K562 (cell line): Measurements from ENCODE around the gene ADNP2. TPM values are rescaled to one million over a fixed set of nuclear protein-coding genes. Genes with fewer than 3 reads are reported as not detected.

Experiments used
- ATAC-seq: fragments of 200-7000 bp; cut with Tn5 transposase; 3 replicates; pipeline ENCODE4 v1.9.1; 2020; ENCODE audit warnings: moderate library complexity
- BruUV-seq: library from RNA; stranded (reverse); fragments of 400-500 nt; replicated peaks from 2 replicates; lab custom pipeline; 2021; lab: Mats Ljungman, UMichigan
- CTCF ChIA-PET: fragments of 300-600 bp; formaldehyde crosslinking; extraction: SDS; loops from one replicate; lab custom pipeline; 2021; ENCODE audit warnings: low intra/inter-chr PET ratio; lab: Yijun Ruan, JAX
- POLR2A ChIA-PET: fragments of 300-600, 350-650 bp; sonication (Branson Sonifier 250); formaldehyde crosslinking; extraction: SDS; loops from one replicate; lab custom pipeline; 2021; ENCODE audit warnings: antibody characterized with exemption, inconsistent platforms; lab: Yijun Ruan, JAX
- DNase-seq, 4 experiments: peaks; one replicate each; pipeline versions ENCODE4 v3.0.0 to v3.0.0-alpha.2; 2011 to 2018; ENCODE audit warnings: low spot score in 3 of 4, mixed read lengths in 3 of 4; ENCODE audit errors: extremely low read depth in 1 of 4
- FAIRE-seq: peaks from 2 replicates; lab custom pipeline; 2011; peaks lifted over from hg19 to GRCh38; lab: Jason Lieb, UNC
- H2AFZ ChIP-seq: 2 replicates; pipeline ENCODE4 v1.6.0; 2011; ENCODE audit warnings: low read depth, low read length, control low read depth, inconsistent platforms
- H3K27ac ChIP-seq: fragments of 200-600 bp; 3 replicates; pipeline ENCODE4 v1.8.0; 2011; ENCODE audit warnings: low read depth, mild to moderate bottlenecking, control low read depth, inconsistent platforms, low read length, moderate library complexity, mixed read lengths; ENCODE audit errors: extremely low read depth
- H3K27me3 ChIP-seq, 2 experiments: fragments of 300-600 bp in 1 of 2; 2 replicates in 1 of 2; 3 replicates in 1 of 2; pipeline versions ENCODE4 v1.6.0 to v1.8.0; 2011; ENCODE audit warnings: inconsistent platforms in 2 of 2, low read length in 2 of 2, mild to moderate bottlenecking in 1 of 2, mixed read lengths in 1 of 2, moderate library complexity in 1 of 2; ENCODE audit not compliant: control insufficient read depth in 2 of 2, insufficient read depth in 2 of 2
- H3K36me3 ChIP-seq: fragments of 300-600 bp; 3 replicates; pipeline ENCODE4 v1.8.0; 2011; ENCODE audit warnings: mild to moderate bottlenecking, low read length, inconsistent platforms; ENCODE audit not compliant: control insufficient read depth, insufficient read depth
- H3K4me1 ChIP-seq, 2 experiments: fragments of 200-600 bp in 1 of 2; replicated peaks in 1 of 2; 2 replicates in 1 of 2; 3 replicates in 1 of 2; pipeline versions ENCODE4 v1.5.1 to v1.8.0; 2011; ENCODE audit warnings: inconsistent platforms in 2 of 2, low read length in 2 of 2, mild to moderate bottlenecking in 1 of 2, mixed read lengths in 1 of 2, moderate library complexity in 1 of 2; ENCODE audit not compliant: control insufficient read depth in 2 of 2, insufficient read depth in 2 of 2
- H3K4me2 ChIP-seq: 2 replicates; pipeline ENCODE4 v1.6.1; 2011; ENCODE audit warnings: low read length, control low read depth, inconsistent platforms, mixed read lengths; ENCODE audit not compliant: insufficient read depth
- H3K4me3 ChIP-seq: fragments of 200-600 bp; sonication (generic), shearing (Covaris generic); 2 replicates; pipeline ENCODE4 v1.5.1; 2016; ENCODE audit warnings: control low read depth, inconsistent platforms
- H3K79me2 ChIP-seq: fragments of 200-600 bp; 3 replicates; pipeline ENCODE4 v1.8.0; 2011; ENCODE audit warnings: low read length, inconsistent platforms; ENCODE audit not compliant: control insufficient read depth, insufficient read depth
- H3K9ac ChIP-seq, 2 experiments: 2 replicates each; pipeline versions ENCODE4 v1.6.0 to v1.6.1; 2011; ENCODE audit warnings: low read depth in 2 of 2, low read length in 2 of 2, control low read depth in 1 of 2, inconsistent platforms in 1 of 2, mild to moderate bottlenecking in 1 of 2, mixed read lengths in 1 of 2; ENCODE audit not compliant: insufficient read depth in 1 of 2
- H3K9me1 ChIP-seq: one replicate; pipeline ENCODE4 v1.6.0; 2011; ENCODE audit warnings: inconsistent platforms, mild to moderate bottlenecking, low read length, moderate library complexity; ENCODE audit not compliant: control insufficient read depth, insufficient read depth
- H3K9me3 ChIP-seq: replicated peaks from 2 replicates; pipeline ENCODE4 v1.5.1; 2011; ENCODE audit warnings: low read depth, low read length, inconsistent platforms; ENCODE audit not compliant: control insufficient read depth, insufficient read depth
- H4K20me1 ChIP-seq: replicated peaks from 2 replicates; pipeline ENCODE4 v1.6.1; 2011; ENCODE audit warnings: low read length, inconsistent platforms, mixed read lengths; ENCODE audit not compliant: control insufficient read depth, insufficient read depth
- HDAC8 ChIP-seq: fragments of 450-650 bp; IDR thresholded peaks from 2 replicates; pipeline ENCODE4 v1.6.1; 2016; ENCODE audit warnings: mild to moderate bottlenecking, missing genetic modification characterization, moderate library complexity, missing compliant biosample characterization
- HDGF ChIP-seq: fragments of 450-650 bp; IDR thresholded peaks from 2 replicates; pipeline ENCODE4 v1.6.1; 2016
- NFE2 ChIP-seq: IDR thresholded peaks from 2 replicates; pipeline ENCODE4 v1.6.1; 2014; ENCODE audit warnings: antibody characterized with exemption, low read depth
- NONO ChIP-seq, 2 experiments: fragments of 200-400 bp in 1 of 2; fragments of 450-650 bp in 1 of 2; formaldehyde crosslinking in 1 of 2; IDR thresholded peaks; 2 replicates each; pipeline ENCODE4 v1.6.1; 2017; ENCODE audit warnings: low read depth in 2 of 2, mild to moderate bottlenecking in 2 of 2, moderate library complexity in 2 of 2, low read length in 1 of 2
- POLR2G ChIP-seq: fragments of 200-400 bp; formaldehyde crosslinking; IDR thresholded peaks from 2 replicates; pipeline ENCODE4 v1.6.1; 2017; ENCODE audit warnings: low read depth, mild to moderate bottlenecking, antibody characterized with exemption, low read length, moderate library complexity
- SIN3A ChIP-seq, 2 experiments: fragments of 150-350 bp in 1 of 2; IDR thresholded peaks; 2 replicates each; pipeline ENCODE4 v1.6.1; 2011 to 2016; ENCODE audit warnings: borderline replicate concordance in 2 of 2, low read depth in 2 of 2, low read length in 2 of 2, mild to moderate bottlenecking in 2 of 2, moderate library complexity in 2 of 2; ENCODE audit not compliant: control insufficient read depth in 1 of 2
- STAG1 ChIP-seq: sonication (generic); formaldehyde crosslinking; IDR thresholded peaks from 2 replicates; pipeline ENCODE4 v1.5.0; 2020; ENCODE audit warnings: missing genetic modification reagents, borderline replicate concordance
- ZNF785 ChIP-seq: fragments of 250-450 bp; sonication (Bioruptor Pico); IDR thresholded peaks from 2 replicates; pipeline ENCODE4 v1.4.0; 2020; ENCODE audit warnings: mild to moderate bottlenecking
- ZZZ3 ChIP-seq: fragments of 450-650 bp; IDR thresholded peaks from 2 replicates; pipeline ENCODE4 v1.6.1; 2016; ENCODE audit warnings: antibody characterized with exemption, mild to moderate bottlenecking, moderate library complexity
- WGBS: fragments of 100-300 bp; shearing (Covaris generic); methylation state at CpG from one replicate; pipeline ENCODE4 v1.1.6; 2016; ENCODE audit warnings: low coverage, mixed read lengths; ENCODE audit not compliant: insufficient coverage; ENCODE audit errors: missing lambda C conversion rate; 5-methylcytosine and 5-hydroxymethylcytosine counted together
- in situ Hi-C: fragments of 300-500 bp; cut with MboI; formaldehyde crosslinking; loops from 4 replicates; pipeline ENCODE4 v1.15.0; 2018; ENCODE audit warnings: inconsistent platforms, mixed read lengths
- intact Hi-C: fragments of 100-400 bp; cut with micrococcal nuclease; formaldehyde crosslinking; loops from 2 replicates; pipeline ENCODE4 v1.14.2; 2022
- polyA plus RNA-seq, 8 experiments: library from polyadenylated mRNA; depleted of rRNA in 4 of 8; stranded (reverse) in 5 of 8; unstranded in 3 of 8; fragments of >200 nt; fragmentation: Nextera tagmentation in 2 of 8; fragmentation: Illumina TruSeq in 1 of 8; extraction: Ambion mirVana in 2 of 8; extraction: Trizol in 1 of 8; gene quantifications; 2 replicates each; pipeline versions ENCODE4 v1.2.1 to v1.2.3, GENCODE V29; 2011 to 2014; ENCODE audit warnings: inconsistent platforms in 1 of 8, missing spikeins in 1 of 8
- total RNA-seq, 7 experiments: library from RNA; depleted of rRNA in 6 of 7; stranded (reverse); fragments of >200 nt in 6 of 7; fragmentation: Illumina TruSeq in 2 of 7; extraction: Trizol in 2 of 7; gene quantifications; 2 replicates each; pipeline versions ENCODE4 v1.2.1 to v1.2.3, GENCODE V29; 2011 to 2021; ENCODE audit warnings: low replicate concordance in 1 of 7
- TF ChIP-seq, protein P1 (sequence below): fragments of 250-450 bp; sonication (Bioruptor Pico); IDR thresholded peaks from 2 replicates; pipeline ENCODE4 v1.4.0; 2020; ENCODE audit warnings: mild to moderate bottlenecking, moderate library complexity

The ADNP2 gene
- total and polyA plus RNA-seq, 9 of the 15 experiments (the other 6 are each of a cell fraction or from before 2014, with no cell fraction given) = 5.8 to 24.3 (median 16.0) TPM

- FAIRE-seq = no peak
- in situ Hi-C loops = no loop called here
Observed at GRCh38 chr18:80136679-80137078, 27.6 kb downstream of the ADNP2 start.

More at GRCh38 chr18:80136679-80137078, 27.6 kb downstream of the ADNP2 start:
- intact Hi-C loops = no loop called here
- POLR2A ChIA-PET = no interaction called here
- no peak overlapping the region for H3K4me2 ChIP-seq
- DNase-seq = no peak
- CTCF ChIA-PET = no interaction called here
- H3K9ac ChIP-seq = no peak overlapping the region
- H3K36me3 ChIP-seq = peaks cover 72% of the 10 kb centered on the region
- BruUV-seq = no TSS peak
- no peak overlapping the region for H3K27ac ChIP-seq
- H2AFZ ChIP-seq = no peak overlapping the region
- 78% methylated on average over 1 of the region's 8 CpGs for WGBS
- no peaks in the 10 kb centered on the region for H3K9me3 ChIP-seq
- H3K4me1 ChIP-seq = no peaks in the 10 kb centered on the region
- no peak for ATAC-seq
- TF ChIP-seq SIN3A (IDR thresholded peaks at IDR 0.05; ENCODE audit: borderline replicate concordance in 2 of 2, control insufficient read depth in 1 of 2, low read depth in 2 of 2, low read length in 2 of 2) (no peak), NONO (IDR thresholded peaks at IDR 0.05; ENCODE audit: low read depth in 2 of 2, low read length in 1 of 2) (no peak), ZNF785 (CRISPR knock-in tag) (no peak), HDAC8 (tag) (no peak), HDGF (no peak), STAG1 (CRISPR knock-in tag) (no peak), NFE2 (no peak), ZZZ3 (no peak), POLR2G (no peak)
- TF ChIP-seq, protein P1, sequence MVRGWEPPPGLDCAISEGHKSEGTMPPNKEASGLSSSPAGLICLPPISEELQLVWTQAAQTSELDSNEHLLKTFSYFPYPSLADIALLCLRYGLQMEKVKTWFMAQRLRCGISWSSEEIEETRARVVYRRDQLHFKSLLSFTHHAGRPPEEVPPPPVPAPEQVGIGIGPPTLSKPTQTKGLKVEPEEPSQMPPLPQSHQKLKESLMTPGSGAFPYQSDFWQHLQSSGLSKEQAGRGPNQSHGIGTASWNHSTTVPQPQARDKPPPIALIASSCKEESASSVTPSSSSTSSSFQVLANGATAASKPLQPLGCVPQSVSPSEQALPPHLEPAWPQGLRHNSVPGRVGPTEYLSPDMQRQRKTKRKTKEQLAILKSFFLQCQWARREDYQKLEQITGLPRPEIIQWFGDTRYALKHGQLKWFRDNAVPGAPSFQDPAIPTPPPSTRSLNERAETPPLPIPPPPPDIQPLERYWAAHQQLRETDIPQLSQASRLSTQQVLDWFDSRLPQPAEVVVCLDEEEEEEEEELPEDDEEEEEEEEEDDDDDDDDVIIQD = no peak
- no peaks in the 10 kb centered on the region for H4K20me1 ChIP-seq
- H3K9me1 ChIP-seq = no peaks in the 10 kb centered on the region
- no peak overlapping the region for H3K4me3 ChIP-seq
- peaks cover 8% of the 10 kb centered on the region; the same call in 2 of the 3 replicates for H3K79me2 ChIP-seq
- H3K27me3 ChIP-seq = no peaks in the 10 kb centered on the region
